ENCODE results near the gene C11orf68. TPM values are rescaled to one million over a fixed set of nuclear protein-coding genes. Genes with fewer than 3 reads are reported as not detected.

The C11orf68 gene
- polyA plus RNA-seq, 1 donor, result 33.1 TPM

- DNase-seq (ENCODE audit: low read depth), result no peak
Observed at GRCh38 chr11:65872586-65873317, 46.1 kb downstream of the C11orf68 start, which contains the start of gene EFEMP2. Gene EFEMP2 (minus strand): TSS chr11:65872800. CDS start chr11:65872354, 446 bp downstream.

- DNase-seq (ENCODE audit: low read depth), result no peak
Observed at GRCh38 chr11:65871811-65872548, 46.9 kb downstream of the C11orf68 start.

- DNase-seq (ENCODE audit: low read depth), result no peak
Observed at GRCh38 chr11:65870706-65871681, 47.9 kb downstream of the C11orf68 start.

DNA sequence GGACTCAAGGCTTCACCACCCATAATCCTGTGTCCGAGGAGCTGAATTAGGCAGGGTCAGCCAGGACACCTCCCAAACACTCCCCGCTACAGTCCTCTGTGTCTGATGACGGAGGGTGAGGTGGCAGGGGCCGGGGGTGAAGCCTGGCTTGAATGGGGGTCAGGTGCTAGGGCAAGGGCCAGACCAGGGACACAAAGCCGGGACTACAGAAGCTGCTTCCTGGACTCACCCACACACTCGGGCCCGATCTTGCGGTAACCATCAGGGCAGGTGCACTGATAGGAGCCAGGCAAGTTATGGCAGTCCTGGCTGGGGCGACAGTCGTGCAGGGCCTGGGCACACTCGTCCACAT is 48.6 kb downstream of the C11orf68 start:
- DNase-seq (ENCODE audit: low read depth), result no peak

DNA sequence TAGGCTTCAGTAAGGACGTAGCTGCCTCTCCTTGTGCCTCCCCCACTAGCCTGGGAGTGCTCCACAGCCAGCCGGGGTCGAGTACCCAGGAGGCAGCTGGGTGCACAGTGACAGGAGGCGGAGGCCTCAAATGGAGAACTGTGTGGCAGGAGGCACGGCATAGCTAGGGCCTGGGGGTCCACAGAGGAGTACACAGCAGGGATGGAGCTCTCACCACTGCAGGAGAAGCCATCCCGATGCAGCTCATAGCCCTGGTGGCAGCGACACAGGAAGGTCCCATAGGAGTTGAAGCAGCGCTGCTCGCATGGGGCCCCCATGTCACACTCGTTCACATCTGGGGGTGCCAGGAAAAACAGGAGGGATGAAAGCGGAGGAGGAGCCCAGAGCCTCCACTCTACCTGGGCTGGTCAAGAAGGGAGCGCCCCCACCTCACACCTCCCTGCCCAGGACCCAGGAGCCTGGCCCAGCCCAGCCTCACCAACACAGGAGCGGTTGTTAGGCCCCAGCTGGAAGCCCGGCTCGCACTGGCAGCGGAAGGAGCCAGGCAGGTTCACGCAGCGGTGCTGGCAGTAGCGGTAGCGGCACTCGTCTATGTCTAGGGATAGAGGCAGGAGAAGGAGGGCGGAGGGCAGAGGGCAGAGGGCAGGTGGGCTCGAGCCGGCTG is 49.1 kb downstream of the C11orf68 start:
- DNase-seq (ENCODE audit: low read depth), result no peak

- no peak for DNase-seq (ENCODE audit: low read depth)
Observed at GRCh38 chr11:65868907-65869306, 50.0 kb downstream of the C11orf68 start.

- DNase-seq (ENCODE audit: low read depth), result no peak
Observed at GRCh38 chr11:65868076-65868667, 50.7 kb downstream of the C11orf68 start.

GRCh38 chr11:65867284-65868071 is 51.4 kb downstream of the C11orf68 start:
- no peak for DNase-seq (ENCODE audit: low read depth)

Other genes starting within 250 kb of the C11orf68 start
- gene KAT5, start 206.8 kb downstream of the C11orf68 start, polyA plus RNA-seq (ENCODE audit: insufficient read length), result 38.0 TPM
- 30.2 TPM for gene RNASEH2C, start 198.3 kb downstream of the C11orf68 start, polyA plus RNA-seq (ENCODE audit: insufficient read length)
- gene AP5B1, start 138.1 kb downstream of the C11orf68 start, polyA plus RNA-seq (ENCODE audit: insufficient read length), result 1.5 TPM
- gene OVOL1, start 132.0 kb downstream of the C11orf68 start, polyA plus RNA-seq (ENCODE audit: insufficient read length), result not detected
- gene SNX32, start 85.1 kb downstream of the C11orf68 start, polyA plus RNA-seq (ENCODE audit: insufficient read length), result 1.8 TPM
- gene CFL1, start 60.9 kb downstream of the C11orf68 start, polyA plus RNA-seq (ENCODE audit: insufficient read length), result 578 TPM
- gene MUS81, start 58.6 kb downstream of the C11orf68 start, polyA plus RNA-seq (ENCODE audit: insufficient read length), result 43.9 TPM
- gene EFEMP2, start 46.3 kb downstream of the C11orf68 start, polyA plus RNA-seq (ENCODE audit: insufficient read length), result 82.6 TPM
- gene CTSW, start 39.2 kb downstream of the C11orf68 start, polyA plus RNA-seq (ENCODE audit: insufficient read length), result 1.3 TPM
- 55.8 TPM for gene FIBP, start 30.6 kb downstream of the C11orf68 start, polyA plus RNA-seq (ENCODE audit: insufficient read length)
- 14.7 TPM for gene CCDC85B, start 28.4 kb downstream of the C11orf68 start, polyA plus RNA-seq (ENCODE audit: insufficient read length)
- gene FOSL1, start 18.7 kb downstream of the C11orf68 start, polyA plus RNA-seq (ENCODE audit: insufficient read length), result not detected
- gene DRAP1, start 364 bp upstream of the C11orf68 start, polyA plus RNA-seq (ENCODE audit: insufficient read length), result 74.8 TPM
- 0.25 TPM for gene TSGA10IP, start 26.4 kb upstream of the C11orf68 start, polyA plus RNA-seq (ENCODE audit: insufficient read length)
- 36.2 TPM for gene SART1, start 42.7 kb upstream of the C11orf68 start, polyA plus RNA-seq (ENCODE audit: insufficient read length)
- 18.5 TPM for gene EIF1AD, start 83.1 kb upstream of the C11orf68 start, polyA plus RNA-seq (ENCODE audit: insufficient read length)
- 218 TPM for gene BANF1, start 83.4 kb upstream of the C11orf68 start, polyA plus RNA-seq (ENCODE audit: insufficient read length)
- not detected for gene CST6, start 92.9 kb upstream of the C11orf68 start, polyA plus RNA-seq (ENCODE audit: insufficient read length)
- gene CATSPER1, start 107.4 kb upstream of the C11orf68 start, polyA plus RNA-seq (ENCODE audit: insufficient read length), result 0.27 TPM
- 0.78 TPM for gene GAL3ST3, start 130.1 kb upstream of the C11orf68 start, polyA plus RNA-seq (ENCODE audit: insufficient read length)
- gene SF3B2, start 133.3 kb upstream of the C11orf68 start, polyA plus RNA-seq (ENCODE audit: insufficient read length), result 121 TPM
- gene PACS1, start 151.2 kb upstream of the C11orf68 start, polyA plus RNA-seq (ENCODE audit: insufficient read length), result 28.3 TPM

All from forelimb muscle (tissue), 1 donor.